WTC11 (cell line): Measurements from ENCODE around the gene WNT8B. TPM values are rescaled to one million over a fixed set of nuclear protein-coding genes. Genes with fewer than 3 reads are reported as not detected.

Experiments used
- ATAC-seq: fragments of 200-7000 bp; cut with Tn5 transposase; 2 replicates; pipeline ENCODE4 v1.10.0; 2021; ENCODE audit warnings: mild to moderate bottlenecking, moderate library complexity
- CTCF ChIA-PET: fragments of 300-600 bp; sonication (Branson Sonifier 250); formaldehyde crosslinking; loops from one replicate; lab custom pipeline; 2021; ENCODE audit warnings: antibody characterized with exemption; lab: Charles Lee
- POLR2A ChIA-PET: fragments of 350-600 bp; sonication (Branson Sonifier 250); formaldehyde crosslinking; loops from one replicate; lab custom pipeline; 2021; ENCODE audit warnings: antibody characterized with exemption; lab: Charles Lee
- DNase-seq: peaks from one replicate; pipeline ENCODE4 v3.0.0; 2021; ENCODE audit warnings: low spot score
- H3K27ac Mint-ChIP-seq: 2 replicates; pipeline ENCODE4 v1.8.0; 2021; ENCODE audit warnings: mixed read lengths
- H3K27me3 Mint-ChIP-seq: 2 replicates; pipeline ENCODE4 v1.8.0; 2021; ENCODE audit warnings: low read depth, mild to moderate bottlenecking, moderate library complexity, mixed read lengths
- H3K36me3 Mint-ChIP-seq: 2 replicates; pipeline ENCODE4 v1.8.0; 2021; ENCODE audit warnings: mixed read lengths
- H3K4me1 Mint-ChIP-seq: 2 replicates; pipeline ENCODE4 v1.8.0; 2022; ENCODE audit warnings: mixed read lengths
- H3K4me3 Mint-ChIP-seq: 2 replicates; pipeline ENCODE4 v1.8.0; 2021; ENCODE audit warnings: mild to moderate bottlenecking, moderate library complexity, mixed read lengths
- H3K9me3 Mint-ChIP-seq: 2 replicates; pipeline ENCODE4 v1.8.0; 2021; ENCODE audit warnings: mixed read lengths
- ATF6 ChIP-seq: sonication (generic); formaldehyde crosslinking; IDR thresholded peaks from 2 replicates; pipeline ENCODE4 v1.8.1; 2023; ENCODE audit warnings: mild to moderate bottlenecking, missing genetic modification reagents
- E2F5 ChIP-seq: sonication (generic); formaldehyde crosslinking; IDR thresholded peaks from 2 replicates; pipeline ENCODE4 v1.8.1; 2022; ENCODE audit warnings: mild to moderate bottlenecking, moderate library complexity, missing genetic modification reagents
- ESRRA ChIP-seq: sonication (generic); formaldehyde crosslinking; IDR thresholded peaks from 2 replicates; pipeline ENCODE4 v1.8.1; 2022; ENCODE audit warnings: mild to moderate bottlenecking, missing genetic modification reagents, borderline replicate concordance
- MXD4 ChIP-seq: fragments of 250-450 bp; sonication (Bioruptor Pico); IDR thresholded peaks from 2 replicates; pipeline ENCODE4 v1.8.0; 2021; ENCODE audit warnings: mild to moderate bottlenecking, moderate library complexity, borderline replicate concordance
- NR1H2 ChIP-seq: sonication (generic); formaldehyde crosslinking; IDR thresholded peaks from 2 replicates; pipeline ENCODE4 v1.9.0; 2021; ENCODE audit warnings: mild to moderate bottlenecking, moderate library complexity, missing genetic modification reagents
- SMAD4 ChIP-seq: sonication (generic); formaldehyde crosslinking; IDR thresholded peaks from 2 replicates; pipeline ENCODE4 v1.8.0; 2022; ENCODE audit warnings: mild to moderate bottlenecking, missing genetic modification reagents
- ZNF121 ChIP-seq: sonication (generic); formaldehyde crosslinking; IDR thresholded peaks from 2 replicates; pipeline ENCODE4 v1.8.0; 2023; ENCODE audit warnings: missing genetic modification reagents
- ZNF219 ChIP-seq: sonication (generic); formaldehyde crosslinking; IDR thresholded peaks from 2 replicates; pipeline ENCODE4 v1.8.0; 2023; ENCODE audit warnings: missing genetic modification reagents, mild to moderate bottlenecking, borderline replicate concordance
- total RNA-seq: library from RNA; stranded (reverse); gene quantifications from 3 replicates; pipeline ENCODE4 v1.2.3, GENCODE V29; 2021
- TF ChIP-seq, protein P1 (sequence below): fragments of 250-450 bp; sonication (Bioruptor Pico); conservative IDR thresholded peaks from 2 replicates; pipeline ENCODE4 v1.9.0; 2021; ENCODE audit warnings: mild to moderate bottlenecking
- TF ChIP-seq, protein P2 (sequence below): fragments of 200-600 bp; IDR thresholded peaks from 2 replicates; pipeline ENCODE4 v1.8.0; 2022; ENCODE audit warnings: antibody characterized with exemption
- TF ChIP-seq, protein P3 (sequence below): sonication (generic); formaldehyde crosslinking; IDR thresholded peaks from 2 replicates; pipeline ENCODE4 v1.8.1; 2022; ENCODE audit warnings: low read depth, mild to moderate bottlenecking, moderate library complexity, missing genetic modification reagents, borderline replicate concordance
- TF ChIP-seq, protein P4 (sequence below): sonication (generic); formaldehyde crosslinking; IDR thresholded peaks from 2 replicates; pipeline ENCODE4 v1.8.0; 2022; ENCODE audit warnings: mild to moderate bottlenecking, missing genetic modification reagents
- TF ChIP-seq, protein P5 (sequence below): sonication (generic); formaldehyde crosslinking; conservative IDR thresholded peaks from 2 replicates; pipeline ENCODE4 v1.8.1; 2022; ENCODE audit warnings: mild to moderate bottlenecking, missing genetic modification reagents
- TF ChIP-seq, protein P6 (sequence below): fragments of 250-450 bp; sonication (Bioruptor Pico); IDR thresholded peaks from 2 replicates; pipeline ENCODE4 v1.9.0; 2021; ENCODE audit warnings: mild to moderate bottlenecking

Gene WNT8B
- total RNA-seq, 1 experiment from 2014 or later, result 0.68 TPM

- no peaks in the 10 kb centered on the region; the same call in 1 of the 2 replicates for H3K36me3 Mint-ChIP-seq
- no peak for DNase-seq
- ATAC-seq, result no peak
- ChIA-PET POLR2A (no interaction called here), CTCF (interaction anchor here (1.5 kb wide), 1 partner anchor 61 kb away, joined by 4 read pairs; no protein-coding TSS in a partner anchor)
- H3K4me1 Mint-ChIP-seq, result no peaks in the 10 kb centered on the region
- H3K9me3 Mint-ChIP-seq, result peaks cover 8% of the 10 kb centered on the region
- no peak overlapping the region for H3K27ac Mint-ChIP-seq
- TF ChIP-seq ZNF121 (CRISPR knock-in tag) (no peak), ATF6 (CRISPR knock-in tag) (no peak), MXD4 (CRISPR knock-in tag) (no peak), NR1H2 (CRISPR knock-in tag) (no peak), E2F5 (CRISPR knock-in tag) (no peak), ZNF219 (CRISPR knock-in tag) (no peak), ESRRA (CRISPR knock-in tag) (no peak)
- TF ChIP-seq, protein P1, sequence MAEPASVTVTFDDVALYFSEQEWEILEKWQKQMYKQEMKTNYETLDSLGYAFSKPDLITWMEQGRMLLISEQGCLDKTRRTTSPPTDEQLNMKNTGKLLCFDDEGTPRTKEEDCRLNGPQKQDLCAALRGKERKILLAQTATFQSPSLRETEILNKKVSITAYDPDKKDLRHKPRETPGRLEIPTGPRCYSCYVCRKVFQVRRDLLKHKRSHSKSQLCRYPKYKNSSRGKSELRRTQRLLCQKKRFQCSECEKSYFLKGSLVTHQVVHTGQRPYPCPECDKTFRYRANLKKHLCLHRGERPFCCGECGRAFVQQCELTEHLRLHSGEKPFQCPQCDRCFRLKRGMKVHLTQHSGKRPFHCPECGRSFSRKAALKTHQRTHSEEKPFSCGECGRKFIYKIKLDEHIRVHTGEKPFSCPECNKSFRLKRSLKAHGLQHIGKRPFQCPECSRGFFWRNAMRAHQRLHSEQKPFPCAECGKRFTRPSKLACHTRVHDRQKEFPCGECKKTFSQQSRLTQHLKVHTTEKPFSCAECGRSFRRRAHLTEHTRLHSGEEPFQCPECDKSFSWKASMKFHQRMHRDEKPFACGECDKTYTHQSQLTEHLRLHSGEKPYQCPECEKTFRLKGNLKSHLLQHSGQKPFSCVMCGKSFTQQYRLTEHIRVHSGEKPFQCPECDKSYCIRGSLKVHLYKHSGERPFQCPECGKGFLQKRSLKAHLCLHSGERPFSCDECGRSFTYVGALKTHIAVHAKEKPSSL (CRISPR knock-in tag), result no peak
- TF ChIP-seq, protein P2, sequence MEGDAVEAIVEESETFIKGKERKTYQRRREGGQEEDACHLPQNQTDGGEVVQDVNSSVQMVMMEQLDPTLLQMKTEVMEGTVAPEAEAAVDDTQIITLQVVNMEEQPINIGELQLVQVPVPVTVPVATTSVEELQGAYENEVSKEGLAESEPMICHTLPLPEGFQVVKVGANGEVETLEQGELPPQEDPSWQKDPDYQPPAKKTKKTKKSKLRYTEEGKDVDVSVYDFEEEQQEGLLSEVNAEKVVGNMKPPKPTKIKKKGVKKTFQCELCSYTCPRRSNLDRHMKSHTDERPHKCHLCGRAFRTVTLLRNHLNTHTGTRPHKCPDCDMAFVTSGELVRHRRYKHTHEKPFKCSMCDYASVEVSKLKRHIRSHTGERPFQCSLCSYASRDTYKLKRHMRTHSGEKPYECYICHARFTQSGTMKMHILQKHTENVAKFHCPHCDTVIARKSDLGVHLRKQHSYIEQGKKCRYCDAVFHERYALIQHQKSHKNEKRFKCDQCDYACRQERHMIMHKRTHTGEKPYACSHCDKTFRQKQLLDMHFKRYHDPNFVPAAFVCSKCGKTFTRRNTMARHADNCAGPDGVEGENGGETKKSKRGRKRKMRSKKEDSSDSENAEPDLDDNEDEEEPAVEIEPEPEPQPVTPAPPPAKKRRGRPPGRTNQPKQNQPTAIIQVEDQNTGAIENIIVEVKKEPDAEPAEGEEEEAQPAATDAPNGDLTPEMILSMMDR, result no peak
- TF ChIP-seq, protein P3, sequence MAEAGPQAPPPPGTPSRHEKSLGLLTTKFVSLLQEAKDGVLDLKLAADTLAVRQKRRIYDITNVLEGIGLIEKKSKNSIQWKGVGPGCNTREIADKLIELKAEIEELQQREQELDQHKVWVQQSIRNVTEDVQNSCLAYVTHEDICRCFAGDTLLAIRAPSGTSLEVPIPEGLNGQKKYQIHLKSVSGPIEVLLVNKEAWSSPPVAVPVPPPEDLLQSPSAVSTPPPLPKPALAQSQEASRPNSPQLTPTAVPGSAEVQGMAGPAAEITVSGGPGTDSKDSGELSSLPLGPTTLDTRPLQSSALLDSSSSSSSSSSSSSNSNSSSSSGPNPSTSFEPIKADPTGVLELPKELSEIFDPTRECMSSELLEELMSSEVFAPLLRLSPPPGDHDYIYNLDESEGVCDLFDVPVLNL (CRISPR knock-in tag), result no peak
- TF ChIP-seq, protein P4, sequence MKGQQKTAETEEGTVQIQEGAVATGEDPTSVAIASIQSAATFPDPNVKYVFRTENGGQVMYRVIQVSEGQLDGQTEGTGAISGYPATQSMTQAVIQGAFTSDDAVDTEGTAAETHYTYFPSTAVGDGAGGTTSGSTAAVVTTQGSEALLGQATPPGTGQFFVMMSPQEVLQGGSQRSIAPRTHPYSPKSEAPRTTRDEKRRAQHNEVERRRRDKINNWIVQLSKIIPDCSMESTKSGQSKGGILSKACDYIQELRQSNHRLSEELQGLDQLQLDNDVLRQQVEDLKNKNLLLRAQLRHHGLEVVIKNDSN, result no peak
- TF ChIP-seq, protein P5, sequence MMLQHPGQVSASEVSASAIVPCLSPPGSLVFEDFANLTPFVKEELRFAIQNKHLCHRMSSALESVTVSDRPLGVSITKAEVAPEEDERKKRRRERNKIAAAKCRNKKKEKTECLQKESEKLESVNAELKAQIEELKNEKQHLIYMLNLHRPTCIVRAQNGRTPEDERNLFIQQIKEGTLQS (CRISPR knock-in tag), result no peak
- TF ChIP-seq, protein P6, sequence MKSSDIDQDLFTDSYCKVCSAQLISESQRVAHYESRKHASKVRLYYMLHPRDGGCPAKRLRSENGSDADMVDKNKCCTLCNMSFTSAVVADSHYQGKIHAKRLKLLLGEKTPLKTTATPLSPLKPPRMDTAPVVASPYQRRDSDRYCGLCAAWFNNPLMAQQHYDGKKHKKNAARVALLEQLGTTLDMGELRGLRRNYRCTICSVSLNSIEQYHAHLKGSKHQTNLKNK (CRISPR knock-in tag), result no peak
- peaks cover 42% of the 10 kb centered on the region for H3K27me3 Mint-ChIP-seq
- H3K4me3 Mint-ChIP-seq, result no peak overlapping the region
These were observed 15.1 kb upstream of the WNT8B start for GRCh38 chr10:100447663-100448062.

GRCh38 chr10:100448951-100449350 lies 13.9 kb upstream of the WNT8B start:
- Mint-ChIP-seq H3K4me1 (no peaks in the 10 kb centered on the region), H3K9me3 (peaks cover 8% of the 10 kb centered on the region), H3K36me3 (no peaks in the 10 kb centered on the region; the same call in 1 of the 2 replicates), H3K4me3 (no peak overlapping the region), H3K27ac (no peak overlapping the region), H3K27me3 (peaks cover 40% of the 10 kb centered on the region)
- TF ChIP-seq MXD4 (CRISPR knock-in tag) (no peak), SMAD4 (CRISPR knock-in tag) (no peak)
- ChIA-PET CTCF (interaction anchor here (0.6 kb wide), 1 partner anchor 474 kb away, joined by 4 read pairs; no protein-coding TSS in a partner anchor), POLR2A (no interaction called here)
- DNase-seq, result no peak
- ATAC-seq, result no peak
